Astrocyte of the cerebellum (primary cell): ENCODE data around the gene CCL26.

Experiments used
- DNase-seq: peaks from one replicate; pipeline ENCODE4 v3.0.0-alpha.2; 2011; ENCODE audit warnings: low read depth
- H3K4me3 ChIP-seq: 2 replicates; pipeline ENCODE4 v1.5.1; 2011; ENCODE audit warnings: mild to moderate bottlenecking, low read depth, low read length, moderate library complexity
- in situ Hi-C: cut with HindIII; loops from 2 replicates; pipeline ENCODE4 v1.10.0; 2017; ENCODE audit warnings: low sequenced_read_pairs
- TF ChIP-seq, protein P1 (sequence below): IDR thresholded peaks from 2 replicates; pipeline ENCODE4 v1.5.1; 2012; ENCODE audit warnings: low read length, low read depth, moderate library complexity, mild to moderate bottlenecking; ENCODE audit errors: missing control alignments

CCL26 gene

GRCh38 chr7:75756991-75757676 is 14.9 kb downstream of the CCL26 start:
- DNase-seq: no peak
- in situ Hi-C loops: no loop called here
- TF ChIP-seq, protein P1, sequence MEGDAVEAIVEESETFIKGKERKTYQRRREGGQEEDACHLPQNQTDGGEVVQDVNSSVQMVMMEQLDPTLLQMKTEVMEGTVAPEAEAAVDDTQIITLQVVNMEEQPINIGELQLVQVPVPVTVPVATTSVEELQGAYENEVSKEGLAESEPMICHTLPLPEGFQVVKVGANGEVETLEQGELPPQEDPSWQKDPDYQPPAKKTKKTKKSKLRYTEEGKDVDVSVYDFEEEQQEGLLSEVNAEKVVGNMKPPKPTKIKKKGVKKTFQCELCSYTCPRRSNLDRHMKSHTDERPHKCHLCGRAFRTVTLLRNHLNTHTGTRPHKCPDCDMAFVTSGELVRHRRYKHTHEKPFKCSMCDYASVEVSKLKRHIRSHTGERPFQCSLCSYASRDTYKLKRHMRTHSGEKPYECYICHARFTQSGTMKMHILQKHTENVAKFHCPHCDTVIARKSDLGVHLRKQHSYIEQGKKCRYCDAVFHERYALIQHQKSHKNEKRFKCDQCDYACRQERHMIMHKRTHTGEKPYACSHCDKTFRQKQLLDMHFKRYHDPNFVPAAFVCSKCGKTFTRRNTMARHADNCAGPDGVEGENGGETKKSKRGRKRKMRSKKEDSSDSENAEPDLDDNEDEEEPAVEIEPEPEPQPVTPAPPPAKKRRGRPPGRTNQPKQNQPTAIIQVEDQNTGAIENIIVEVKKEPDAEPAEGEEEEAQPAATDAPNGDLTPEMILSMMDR: peak; percentile 54
- H3K4me3 ChIP-seq: no peak overlapping the region

- in situ Hi-C loops: no loop called here
These were observed 15.6 kb downstream of the CCL26 start for GRCh38 chr7:75756206-75756990.

GRCh38 chr7:75743455-75743859 is 28.6 kb downstream of the CCL26 start:
- DNase-seq: no peak
- in situ Hi-C loops: no loop called here
- TF ChIP-seq, protein P1: no peak
- H3K4me3 ChIP-seq: no peak overlapping the region

More at GRCh38 chr7:75756206-75756990, 15.6 kb downstream of the CCL26 start:
- TF ChIP-seq, protein P1: no peak
- no peak overlapping the region for H3K4me3 ChIP-seq
- DNase-seq: no peak

DNA sequence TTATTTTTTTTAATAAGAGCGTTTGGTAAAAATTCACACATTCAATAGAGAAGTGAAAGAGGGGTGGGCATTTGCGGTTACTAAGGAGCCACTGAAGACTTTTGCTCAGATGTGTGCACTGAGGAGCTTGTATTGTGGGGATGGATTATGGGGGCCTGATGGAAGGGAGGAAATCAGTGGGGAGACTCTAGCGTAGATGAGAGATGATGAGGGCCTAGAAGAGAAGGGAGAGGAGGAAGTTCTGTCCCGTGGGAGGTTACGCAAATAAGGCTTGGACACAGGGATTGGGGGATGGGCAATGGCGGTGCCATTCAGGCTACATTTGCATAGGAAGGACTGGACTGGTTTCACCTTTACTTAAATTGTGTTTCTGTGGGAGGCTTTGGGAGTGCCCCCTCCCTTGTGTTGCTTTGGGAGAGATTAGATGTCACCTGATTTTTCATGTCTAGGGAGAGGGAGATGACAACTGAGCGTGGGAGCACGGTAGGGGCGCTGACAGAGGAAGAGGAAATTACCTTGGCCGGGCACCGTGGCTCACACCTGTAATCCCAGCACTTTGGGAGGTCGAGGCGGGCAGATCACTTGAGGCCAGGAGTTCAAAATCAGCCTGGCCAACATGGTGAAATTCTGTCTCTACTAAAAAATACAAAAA is 31.0 kb downstream of the CCL26 start:
- H3K4me3 ChIP-seq: no peak overlapping the region
- DNase-seq: no peak
- in situ Hi-C loops: no loop called here
- TF ChIP-seq, protein P1: no peak

DNA sequence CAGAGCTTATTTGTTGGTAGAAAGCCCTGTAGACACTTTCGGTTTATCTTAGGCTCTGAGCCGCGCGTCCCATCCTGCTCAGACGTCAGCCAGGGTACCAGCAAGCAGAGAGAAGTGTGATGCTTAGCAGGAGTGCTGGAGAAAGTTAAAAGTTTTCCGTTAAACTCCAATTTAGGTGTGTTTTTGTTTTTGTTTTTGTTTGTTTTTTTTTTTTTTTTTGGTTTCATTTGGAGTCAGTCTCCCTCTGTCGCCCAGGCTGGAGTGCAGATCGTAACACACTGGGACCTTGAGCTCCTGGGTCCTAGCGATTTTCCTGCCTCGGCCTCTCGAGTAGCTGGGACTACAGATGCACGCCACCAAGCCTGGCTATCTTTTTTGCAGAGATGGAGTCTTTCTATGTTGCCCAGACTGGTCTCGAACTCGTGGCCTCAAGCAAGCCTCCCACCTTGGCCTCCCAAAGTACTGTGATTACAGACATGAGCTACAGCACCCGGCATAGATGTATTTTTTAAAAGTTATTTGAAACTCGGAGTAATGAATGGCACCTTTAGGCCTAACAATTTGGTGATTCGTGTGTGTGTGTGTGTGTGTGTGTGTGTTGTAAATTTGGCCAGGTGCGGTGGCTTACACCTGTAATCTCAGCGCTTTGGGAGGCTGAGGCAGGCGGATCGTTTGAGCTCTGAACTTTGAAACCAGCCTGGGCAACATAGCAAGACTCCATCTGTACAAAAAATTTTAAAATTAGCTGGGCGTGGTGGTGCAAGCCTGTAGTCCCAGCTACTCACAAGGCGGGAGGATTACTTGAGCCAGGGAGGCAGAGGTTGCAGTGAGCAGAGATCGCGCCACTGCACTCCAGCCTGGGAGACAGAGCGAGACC is 32.0 kb downstream of the CCL26 start:
- no peak for DNase-seq
- H3K4me3 ChIP-seq: peak overlapping the region; percentile 62
- in situ Hi-C loops: no loop called here
- TF ChIP-seq, protein P1: no peak
